ENCODE results near the gene KCNH2.

KCNH2 gene

GRCh38 chr7:150971242-150972022 lies 6.7 kb downstream of the KCNH2 start:
- Histone ChIP-seq H3K27me3 (ENCODE audit: low read depth, low read length) (no peaks in the 10 kb centered on the region), H3K9me3 (ENCODE audit: control insufficient read depth in 1 of 2, low read length in 2 of 2) (no peaks in the 10 kb centered on the region), H3K27ac (ENCODE audit: low read length) (peak overlapping the region; percentile 8), H3K36me3 (ENCODE audit: control insufficient read depth in 1 of 2, insufficient read depth in 2 of 2, low read length in 2 of 2) (no peaks in the 10 kb centered on the region), H3K4me3 (ENCODE audit: low read depth in 1 of 2, low read length in 2 of 2) (no peak overlapping the region), H3K4me1 (ENCODE audit: control insufficient read depth in 1 of 2, insufficient read depth in 2 of 2, low read length in 2 of 2) (peaks cover 28 to 96% of the 10 kb centered on the region in 2 donors)

DNA sequence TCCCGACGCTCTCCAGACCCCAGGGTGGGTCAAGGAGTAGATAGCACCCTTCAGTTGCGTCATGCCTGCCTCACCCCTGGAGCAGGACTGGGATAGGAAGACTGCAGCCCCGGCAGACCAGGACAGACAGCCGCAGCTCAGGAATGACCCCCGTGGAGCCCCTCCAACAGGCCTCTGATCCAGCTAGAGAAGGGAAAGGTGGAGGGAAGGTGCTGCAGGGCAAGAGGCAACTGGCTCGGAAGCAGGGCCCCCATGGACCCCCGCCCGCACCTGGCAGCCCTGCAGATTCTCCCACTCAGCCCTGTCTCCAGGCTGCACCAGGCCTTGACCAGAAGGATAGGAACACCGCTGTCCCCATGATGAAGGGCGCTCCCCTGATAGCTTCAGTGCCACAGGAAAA lies 7.7 kb downstream of the KCNH2 start:
- H3K9me3 ChIP-seq (ENCODE audit: control insufficient read depth in 1 of 2, low read length in 2 of 2), result no peaks in the 10 kb centered on the region
- no peak overlapping the region for H3K27ac ChIP-seq (ENCODE audit: low read length)
- H3K36me3 ChIP-seq (ENCODE audit: control insufficient read depth in 1 of 2, insufficient read depth in 2 of 2, low read length in 2 of 2), result no peaks in the 10 kb centered on the region
- H3K4me3 ChIP-seq (ENCODE audit: low read depth in 1 of 2, low read length in 2 of 2), result no peak overlapping the region
- H3K27me3 ChIP-seq (ENCODE audit: low read depth, low read length), result no peaks in the 10 kb centered on the region
- H3K4me1 ChIP-seq (ENCODE audit: control insufficient read depth in 1 of 2, insufficient read depth in 2 of 2, low read length in 2 of 2), result peaks cover 23 to 96% of the 10 kb centered on the region in 2 donors

GRCh38 chr7:150969475-150969874 lies 8.6 kb downstream of the KCNH2 start:
- Histone ChIP-seq H3K27me3 (ENCODE audit: low read depth, low read length) (no peaks in the 10 kb centered on the region), H3K27ac (ENCODE audit: low read length) (no peak overlapping the region), H3K4me1 (ENCODE audit: control insufficient read depth in 1 of 2, insufficient read depth in 2 of 2, low read length in 2 of 2) (peaks cover 22 to 96% of the 10 kb centered on the region in 2 donors), H3K9me3 (ENCODE audit: control insufficient read depth in 1 of 2, low read length in 2 of 2) (no peaks in the 10 kb centered on the region), H3K4me3 (ENCODE audit: low read depth in 1 of 2, low read length in 2 of 2) (no peak overlapping the region), H3K36me3 (ENCODE audit: control insufficient read depth in 1 of 2, insufficient read depth in 2 of 2, low read length in 2 of 2) (no peaks in the 10 kb centered on the region)

DNA sequence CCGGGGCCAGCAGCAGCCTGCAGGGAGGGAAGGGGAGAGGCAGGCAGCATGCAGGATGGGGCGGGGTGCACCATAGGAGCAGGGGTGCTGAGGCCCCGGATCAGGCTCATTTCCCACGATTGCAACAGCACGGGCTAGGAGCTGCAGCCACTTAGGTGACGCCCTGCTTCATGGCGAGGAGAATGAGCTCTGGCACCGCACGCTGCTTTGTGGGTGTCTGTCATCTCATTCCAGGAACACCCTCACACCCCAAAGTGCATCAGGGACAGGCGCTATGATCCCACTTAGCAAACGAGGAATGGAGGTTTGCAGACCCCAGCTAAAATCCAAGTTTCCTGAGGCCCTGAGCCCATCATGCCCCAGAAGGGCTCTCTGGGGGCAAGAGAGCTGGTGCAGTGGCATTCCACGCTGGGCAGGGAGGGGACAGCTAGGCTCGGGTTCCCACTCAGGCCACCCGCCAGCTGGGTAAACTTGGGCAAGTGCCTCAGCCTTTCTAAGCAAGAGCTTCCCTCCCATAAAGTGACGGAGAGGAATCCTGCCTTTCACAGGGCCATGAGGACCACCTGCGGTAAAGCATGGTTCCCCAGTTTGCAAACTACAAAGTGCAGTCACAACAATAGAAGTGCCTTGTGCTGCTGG lies 9.3 kb downstream of the KCNH2 start:
- Histone ChIP-seq H3K36me3 (ENCODE audit: control insufficient read depth in 1 of 2, insufficient read depth in 2 of 2, low read length in 2 of 2) (no peaks in the 10 kb centered on the region), H3K4me3 (ENCODE audit: low read depth in 1 of 2, low read length in 2 of 2) (no peak overlapping the region), H3K27ac (ENCODE audit: low read length) (no peak overlapping the region), H3K9me3 (ENCODE audit: control insufficient read depth in 1 of 2, low read length in 2 of 2) (no peaks in the 10 kb centered on the region), H3K4me1 (ENCODE audit: control insufficient read depth in 1 of 2, insufficient read depth in 2 of 2, low read length in 2 of 2) (peaks cover 22 to 96% of the 10 kb centered on the region in 2 donors), H3K27me3 (ENCODE audit: low read depth, low read length) (no peaks in the 10 kb centered on the region)

DNA sequence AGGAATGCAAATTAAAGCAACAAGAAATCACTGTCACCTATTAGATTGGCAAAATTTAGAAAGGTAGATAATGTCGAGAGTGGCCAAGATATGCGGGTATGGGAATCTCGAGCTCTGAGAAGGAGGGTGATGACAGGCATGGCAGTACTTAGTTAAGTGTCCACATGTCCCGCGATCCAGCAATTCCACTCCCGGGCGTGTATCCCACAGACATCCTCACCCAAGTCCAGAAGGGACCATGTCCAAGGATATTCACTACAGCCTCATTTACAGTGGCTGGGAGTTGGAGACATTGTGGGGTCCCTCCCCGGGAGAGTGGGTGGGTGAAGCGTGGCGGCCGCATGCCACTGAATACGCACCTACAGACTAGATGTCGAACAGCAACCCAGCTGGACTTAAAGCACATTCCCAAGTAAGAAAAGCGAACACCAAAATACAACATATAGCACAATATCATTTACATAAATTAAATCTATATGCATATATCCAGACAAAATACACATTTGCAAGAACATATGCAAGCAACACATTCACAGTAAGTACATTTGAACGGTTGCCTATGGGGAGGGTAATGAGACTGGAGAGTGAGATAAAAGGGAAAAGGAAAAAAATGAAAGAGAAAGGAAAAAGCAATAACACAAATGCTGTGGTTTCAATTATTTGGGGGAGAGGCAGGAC lies 9.9 kb downstream of the KCNH2 start:
- H3K9me3 ChIP-seq (ENCODE audit: control insufficient read depth in 1 of 2, low read length in 2 of 2), result no peaks in the 10 kb centered on the region
- H3K36me3 ChIP-seq (ENCODE audit: control insufficient read depth in 1 of 2, insufficient read depth in 2 of 2, low read length in 2 of 2), result no peaks in the 10 kb centered on the region
- H3K27me3 ChIP-seq (ENCODE audit: low read depth, low read length), result no peaks in the 10 kb centered on the region
- no peak overlapping the region for H3K27ac ChIP-seq (ENCODE audit: low read length)
- H3K4me1 ChIP-seq (ENCODE audit: control insufficient read depth in 1 of 2, insufficient read depth in 2 of 2, low read length in 2 of 2), result peaks cover 22 to 96% of the 10 kb centered on the region in 2 donors
- no peak overlapping the region for H3K4me3 ChIP-seq (ENCODE audit: low read depth in 1 of 2, low read length in 2 of 2)

- no peaks in the 10 kb centered on the region for H3K36me3 ChIP-seq (ENCODE audit: control insufficient read depth in 1 of 2, insufficient read depth in 2 of 2, low read length in 2 of 2)
- no peaks in the 10 kb centered on the region for H3K9me3 ChIP-seq (ENCODE audit: control insufficient read depth in 1 of 2, low read length in 2 of 2)
- H3K4me3 ChIP-seq (ENCODE audit: low read depth in 1 of 2, low read length in 2 of 2), result no peak overlapping the region
- H3K4me1 ChIP-seq (ENCODE audit: control insufficient read depth in 1 of 2, insufficient read depth in 2 of 2, low read length in 2 of 2), result peaks cover 18 to 96% of the 10 kb centered on the region in 2 donors
- H3K27ac ChIP-seq (ENCODE audit: low read length), result no peak overlapping the region
- H3K27me3 ChIP-seq (ENCODE audit: low read depth, low read length), result no peaks in the 10 kb centered on the region
Observed at GRCh38 chr7:150967349-150967748, 10.8 kb downstream of the KCNH2 start.

GRCh38 chr7:150966002-150966401 lies 12.1 kb downstream of the KCNH2 start:
- Histone ChIP-seq H3K9me3 (ENCODE audit: control insufficient read depth in 1 of 2, low read length in 2 of 2) (no peaks in the 10 kb centered on the region), H3K27ac (ENCODE audit: low read length) (no peak overlapping the region), H3K4me1 (ENCODE audit: control insufficient read depth in 1 of 2, insufficient read depth in 2 of 2, low read length in 2 of 2) (peaks cover 8 to 96% of the 10 kb centered on the region in 2 donors), H3K4me3 (ENCODE audit: low read depth in 1 of 2, low read length in 2 of 2) (no peak overlapping the region), H3K27me3 (ENCODE audit: low read depth, low read length) (no peaks in the 10 kb centered on the region), H3K36me3 (ENCODE audit: control insufficient read depth in 1 of 2, insufficient read depth in 2 of 2, low read length in 2 of 2) (no peaks in the 10 kb centered on the region)

- Histone ChIP-seq H3K27ac (ENCODE audit: low read length) (no peak overlapping the region), H3K4me1 (ENCODE audit: control insufficient read depth in 1 of 2, insufficient read depth in 2 of 2, low read length in 2 of 2) (peaks cover 2 to 89% of the 10 kb centered on the region in 2 donors), H3K27me3 (ENCODE audit: low read depth, low read length) (no peaks in the 10 kb centered on the region), H3K4me3 (ENCODE audit: low read depth in 1 of 2, low read length in 2 of 2) (no peak overlapping the region), H3K9me3 (ENCODE audit: control insufficient read depth in 1 of 2, low read length in 2 of 2) (no peaks in the 10 kb centered on the region), H3K36me3 (ENCODE audit: control insufficient read depth in 1 of 2, insufficient read depth in 2 of 2, low read length in 2 of 2) (no peaks in the 10 kb centered on the region)
Observed at GRCh38 chr7:150965273-150965830, 12.8 kb downstream of the KCNH2 start.

GRCh38 chr7:150964593-150965111 lies 13.5 kb downstream of the KCNH2 start:
- Histone ChIP-seq H3K4me1 (ENCODE audit: control insufficient read depth in 1 of 2, insufficient read depth in 2 of 2, low read length in 2 of 2) (peaks cover 0 to 82% of the 10 kb centered on the region in 2 donors), H3K27ac (ENCODE audit: low read length) (peak overlapping the region; percentile 4), H3K9me3 (ENCODE audit: control insufficient read depth in 1 of 2, low read length in 2 of 2) (no peaks in the 10 kb centered on the region), H3K4me3 (ENCODE audit: low read depth in 1 of 2, low read length in 2 of 2) (no peak overlapping the region), H3K27me3 (ENCODE audit: low read depth, low read length) (no peaks in the 10 kb centered on the region), H3K36me3 (ENCODE audit: control insufficient read depth in 1 of 2, insufficient read depth in 2 of 2, low read length in 2 of 2) (no peaks in the 10 kb centered on the region)

GRCh38 chr7:150963707-150964559 lies 14.2 kb downstream of the KCNH2 start:
- no peaks in the 10 kb centered on the region for H3K27me3 ChIP-seq (ENCODE audit: low read depth, low read length)
- H3K4me1 ChIP-seq (ENCODE audit: control insufficient read depth in 1 of 2, insufficient read depth in 2 of 2, low read length in 2 of 2), result peaks cover 0 to 75% of the 10 kb centered on the region in 2 donors
- no peak overlapping the region for H3K4me3 ChIP-seq (ENCODE audit: low read depth in 1 of 2, low read length in 2 of 2)

More at GRCh38 chr7:150963707-150964559, 14.2 kb downstream of the KCNH2 start:
- peak overlapping the region; percentile 4 for H3K27ac ChIP-seq (ENCODE audit: low read length)
- H3K36me3 ChIP-seq (ENCODE audit: control insufficient read depth in 1 of 2, insufficient read depth in 2 of 2, low read length in 2 of 2), result no peaks in the 10 kb centered on the region
- no peaks in the 10 kb centered on the region for H3K9me3 ChIP-seq (ENCODE audit: control insufficient read depth in 1 of 2, low read length in 2 of 2)
